ENCODE data around the gene ARID1A. TPM values are rescaled to one million over a fixed set of nuclear protein-coding genes. Genes with fewer than 3 reads are reported as not detected.

ARID1A gene
- total and polyA plus RNA-seq, 9 of the 15 experiments (the other 6 are each of a cell fraction or from before 2014, with no cell fraction given), result 8.3 to 88.3 (median 22.5) TPM

DNA sequence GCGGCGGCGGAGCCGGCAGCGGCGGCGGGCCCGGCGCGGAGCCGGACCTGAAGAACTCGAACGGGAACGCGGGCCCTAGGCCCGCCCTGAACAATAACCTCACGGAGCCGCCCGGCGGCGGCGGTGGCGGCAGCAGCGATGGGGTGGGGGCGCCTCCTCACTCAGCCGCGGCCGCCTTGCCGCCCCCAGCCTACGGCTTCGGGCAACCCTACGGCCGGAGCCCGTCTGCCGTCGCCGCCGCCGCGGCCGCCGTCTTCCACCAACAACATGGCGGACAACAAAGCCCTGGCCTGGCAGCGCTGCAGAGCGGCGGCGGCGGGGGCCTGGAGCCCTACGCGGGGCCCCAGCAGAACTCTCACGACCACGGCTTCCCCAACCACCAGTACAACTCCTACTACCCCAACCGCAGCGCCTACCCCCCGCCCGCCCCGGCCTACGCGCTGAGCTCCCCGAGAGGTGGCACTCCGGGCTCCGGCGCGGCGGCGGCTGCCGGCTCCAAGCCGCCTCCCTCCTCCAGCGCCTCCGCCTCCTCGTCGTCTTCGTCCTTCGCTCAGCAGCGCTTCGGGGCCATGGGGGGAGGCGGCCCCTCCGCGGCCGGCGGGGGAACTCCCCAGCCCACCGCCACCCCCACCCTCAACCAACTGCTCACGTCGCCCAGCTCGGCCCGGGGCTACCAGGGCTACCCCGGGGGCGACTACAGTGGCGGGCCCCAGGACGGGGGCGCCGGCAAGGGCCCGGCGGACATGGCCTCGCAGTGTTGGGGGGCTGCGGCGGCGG, 1.0 kb downstream of the ARID1A start (continued):
- TF ChIP-seq ZNF79 (CRISPR knock-in tag; IDR thresholded peaks at IDR 0.05; ENCODE audit: low read depth) (no peak), JUNB (CRISPR knock-in tag; conservative IDR thresholded peaks at IDR 0.05) (no peak), MTF1 (CRISPR knock-in tag; IDR thresholded peaks at IDR 0.05; ENCODE audit: borderline replicate concordance) (no peak), POLR2A (conservative IDR thresholded peaks at IDR 0.05) (peak; percentile 55; the same call in 1 of the 2 replicates), TCFL5 (CRISPR knock-in tag; conservative IDR thresholded peaks at IDR 0.05) (no peak), NCOA6 (IDR thresholded peaks at IDR 0.05) (no peak), ZBTB7A (IDR thresholded peaks at IDR 0.05; ENCODE audit: borderline replicate concordance, control insufficient read depth, low read depth, low read length) (peak; percentile 60; the same call in 1 of the 2 replicates), TEAD1 (CRISPR knock-in tag; IDR thresholded peaks at IDR 0.05) (no peak), ZBTB1 (CRISPR knock-in tag; IDR thresholded peaks at IDR 0.05; ENCODE audit: borderline replicate concordance, low read depth) (0 out of 2 replicates have a peak, but pooled peaks have one; percentile 39), ZNF175 (CRISPR knock-in tag; IDR thresholded peaks at IDR 0.05; ENCODE audit: low read depth) (no peak), U2AF1 (optimal IDR thresholded peaks at IDR 0.05; ENCODE audit: low read depth, low read length) (peak; percentile 77), EWSR1 (IDR thresholded peaks at IDR 0.05; ENCODE audit: borderline replicate concordance, low read depth, partially characterized antibody) (no peak), ZNF699 (CRISPR knock-in tag; IDR thresholded peaks at IDR 0.05; ENCODE audit: insufficient replicate concordance) (no peak), ZNF766 (CRISPR knock-in tag; conservative IDR thresholded peaks at IDR 0.05) (0 out of 2 replicates have a peak, but pooled peaks have one; percentile 21), ESRRA (IDR thresholded peaks at IDR 0.05; ENCODE audit: borderline replicate concordance, low read depth) (no peak), NRF1 (conservative IDR thresholded peaks at IDR 0.05 in 1 of 2, IDR thresholded peaks at IDR 0.05 in 1 of 2) (no peak), FOS (IDR thresholded peaks at IDR 0.05; ENCODE audit: extremely low read depth, insufficient read length) (no peak)
- TF ChIP-seq, protein P1, sequence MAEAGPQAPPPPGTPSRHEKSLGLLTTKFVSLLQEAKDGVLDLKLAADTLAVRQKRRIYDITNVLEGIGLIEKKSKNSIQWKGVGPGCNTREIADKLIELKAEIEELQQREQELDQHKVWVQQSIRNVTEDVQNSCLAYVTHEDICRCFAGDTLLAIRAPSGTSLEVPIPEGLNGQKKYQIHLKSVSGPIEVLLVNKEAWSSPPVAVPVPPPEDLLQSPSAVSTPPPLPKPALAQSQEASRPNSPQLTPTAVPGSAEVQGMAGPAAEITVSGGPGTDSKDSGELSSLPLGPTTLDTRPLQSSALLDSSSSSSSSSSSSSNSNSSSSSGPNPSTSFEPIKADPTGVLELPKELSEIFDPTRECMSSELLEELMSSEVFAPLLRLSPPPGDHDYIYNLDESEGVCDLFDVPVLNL (CRISPR knock-in tag; IDR thresholded peaks at IDR 0.05; ENCODE audit: low read depth), result no peak
- TF ChIP-seq, protein P2, sequence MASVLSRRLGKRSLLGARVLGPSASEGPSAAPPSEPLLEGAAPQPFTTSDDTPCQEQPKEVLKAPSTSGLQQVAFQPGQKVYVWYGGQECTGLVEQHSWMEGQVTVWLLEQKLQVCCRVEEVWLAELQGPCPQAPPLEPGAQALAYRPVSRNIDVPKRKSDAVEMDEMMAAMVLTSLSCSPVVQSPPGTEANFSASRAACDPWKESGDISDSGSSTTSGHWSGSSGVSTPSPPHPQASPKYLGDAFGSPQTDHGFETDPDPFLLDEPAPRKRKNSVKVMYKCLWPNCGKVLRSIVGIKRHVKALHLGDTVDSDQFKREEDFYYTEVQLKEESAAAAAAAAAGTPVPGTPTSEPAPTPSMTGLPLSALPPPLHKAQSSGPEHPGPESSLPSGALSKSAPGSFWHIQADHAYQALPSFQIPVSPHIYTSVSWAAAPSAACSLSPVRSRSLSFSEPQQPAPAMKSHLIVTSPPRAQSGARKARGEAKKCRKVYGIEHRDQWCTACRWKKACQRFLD (CRISPR knock-in tag; IDR thresholded peaks at IDR 0.05), result no peak
- TF ChIP-seq, protein P3, sequence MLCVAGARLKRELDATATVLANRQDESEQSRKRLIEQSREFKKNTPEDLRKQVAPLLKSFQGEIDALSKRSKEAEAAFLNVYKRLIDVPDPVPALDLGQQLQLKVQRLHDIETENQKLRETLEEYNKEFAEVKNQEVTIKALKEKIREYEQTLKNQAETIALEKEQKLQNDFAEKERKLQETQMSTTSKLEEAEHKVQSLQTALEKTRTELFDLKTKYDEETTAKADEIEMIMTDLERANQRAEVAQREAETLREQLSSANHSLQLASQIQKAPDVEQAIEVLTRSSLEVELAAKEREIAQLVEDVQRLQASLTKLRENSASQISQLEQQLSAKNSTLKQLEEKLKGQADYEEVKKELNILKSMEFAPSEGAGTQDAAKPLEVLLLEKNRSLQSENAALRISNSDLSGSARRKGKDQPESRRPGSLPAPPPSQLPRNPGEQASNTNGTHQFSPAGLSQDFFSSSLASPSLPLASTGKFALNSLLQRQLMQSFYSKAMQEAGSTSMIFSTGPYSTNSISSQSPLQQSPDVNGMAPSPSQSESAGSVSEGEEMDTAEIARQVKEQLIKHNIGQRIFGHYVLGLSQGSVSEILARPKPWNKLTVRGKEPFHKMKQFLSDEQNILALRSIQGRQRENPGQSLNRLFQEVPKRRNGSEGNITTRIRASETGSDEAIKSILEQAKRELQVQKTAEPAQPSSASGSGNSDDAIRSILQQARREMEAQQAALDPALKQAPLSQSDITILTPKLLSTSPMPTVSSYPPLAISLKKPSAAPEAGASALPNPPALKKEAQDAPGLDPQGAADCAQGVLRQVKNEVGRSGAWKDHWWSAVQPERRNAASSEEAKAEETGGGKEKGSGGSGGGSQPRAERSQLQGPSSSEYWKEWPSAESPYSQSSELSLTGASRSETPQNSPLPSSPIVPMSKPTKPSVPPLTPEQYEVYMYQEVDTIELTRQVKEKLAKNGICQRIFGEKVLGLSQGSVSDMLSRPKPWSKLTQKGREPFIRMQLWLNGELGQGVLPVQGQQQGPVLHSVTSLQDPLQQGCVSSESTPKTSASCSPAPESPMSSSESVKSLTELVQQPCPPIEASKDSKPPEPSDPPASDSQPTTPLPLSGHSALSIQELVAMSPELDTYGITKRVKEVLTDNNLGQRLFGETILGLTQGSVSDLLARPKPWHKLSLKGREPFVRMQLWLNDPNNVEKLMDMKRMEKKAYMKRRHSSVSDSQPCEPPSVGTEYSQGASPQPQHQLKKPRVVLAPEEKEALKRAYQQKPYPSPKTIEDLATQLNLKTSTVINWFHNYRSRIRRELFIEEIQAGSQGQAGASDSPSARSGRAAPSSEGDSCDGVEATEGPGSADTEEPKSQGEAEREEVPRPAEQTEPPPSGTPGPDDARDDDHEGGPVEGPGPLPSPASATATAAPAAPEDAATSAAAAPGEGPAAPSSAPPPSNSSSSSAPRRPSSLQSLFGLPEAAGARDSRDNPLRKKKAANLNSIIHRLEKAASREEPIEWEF (CRISPR knock-in tag; IDR thresholded peaks at IDR 0.05), result no peak

Data from K562 (cell line).